Thyroid gland (tissue), 4 donors: ENCODE measurements around the gene GBE1.

Experiments
- CTCF ChIP-seq, 6 experiments: fragments of 200-600 bp in 3 of 6; fragments of 450-650 bp in 3 of 6; sonication (generic) in 3 of 6; IDR thresholded peaks; one replicate each; pipeline ENCODE4 v1.5.1; 2016 to 2019; ENCODE audit warnings: antibody characterized with exemption in 6 of 6, mild to moderate bottlenecking in 2 of 6, inconsistent platforms in 1 of 6, moderate library complexity in 1 of 6
- POLR2A ChIP-seq, 2 donors: fragments of 450-650 bp; IDR thresholded peaks; one replicate each; pipeline ENCODE4 v1.6.1; 2017; ENCODE audit warnings: antibody characterized with exemption in 2 of 2, mild to moderate bottlenecking in 2 of 2, moderate library complexity in 1 of 2

DNA sequence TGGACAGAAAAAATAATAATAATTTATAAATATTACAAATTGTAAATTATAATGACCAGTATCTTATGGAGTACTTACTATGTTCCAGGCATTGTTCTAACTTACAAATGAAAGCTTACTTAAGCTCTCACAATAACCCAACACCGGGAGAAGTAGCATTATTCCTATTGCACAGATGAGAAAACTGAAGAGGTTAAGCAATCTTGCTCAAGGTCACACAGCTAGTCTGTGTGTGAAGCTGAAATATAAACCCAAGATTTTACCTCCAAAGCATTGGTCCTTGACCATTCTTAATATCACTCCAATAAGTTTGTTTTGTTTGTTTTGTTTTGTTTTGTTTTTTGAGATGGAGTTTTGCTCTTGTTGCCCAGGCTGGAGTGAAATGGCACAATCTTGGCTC lies 43.1 kb downstream of the GBE1 start:
- no peak for TF ChIP-seq CTCF (IDR thresholded peaks at IDR 0.05)
- no peak for TF ChIP-seq POLR2A (IDR thresholded peaks at IDR 0.05)
